A673 (cell line): ENCODE measurements around the gene VSIR. TPM values are rescaled to one million over a fixed set of nuclear protein-coding genes. Genes with fewer than 3 reads are reported as not detected.

Experiments used
- BruUV-seq: library from RNA; stranded (reverse); fragments of 400-500 nt; replicated peaks from 2 replicates; lab custom pipeline; 2021; lab: Mats Ljungman, UMichigan
- CTCF ChIA-PET: fragments of 300-600 bp; sonication (Branson Sonifier 250); formaldehyde crosslinking; loops from one replicate; lab custom pipeline; 2022; ENCODE audit warnings: antibody characterized with exemption; lab: Charles Lee
- POLR2A ChIA-PET: fragments of 300-600 bp; sonication (Branson Sonifier 250); formaldehyde crosslinking; loops from one replicate; lab custom pipeline; 2022; ENCODE audit warnings: antibody characterized with exemption; ENCODE audit not compliant: low non-redundant PET; lab: Charles Lee
- DNase-seq: peaks from one replicate; pipeline ENCODE4 v3.0.0-alpha.2; 2015; ENCODE audit warnings: low spot score
- H3K27ac ChIP-seq: fragments of 200-600 bp; sonication (generic); 2 replicates; pipeline ENCODE4 v1.5.1; 2016; ENCODE audit warnings: mixed run types, low read depth, mild to moderate bottlenecking, mixed read lengths, antibody characterized with exemption, low read length; ENCODE audit not compliant: poor library complexity, severe bottlenecking
- H3K27me3 ChIP-seq: fragments of 200-600 bp; sonication (generic); replicated peaks from 2 replicates; pipeline ENCODE4 v1.6.1; 2017; ENCODE audit warnings: mixed run types, low read depth, mild to moderate bottlenecking, mixed read lengths, antibody characterized with exemption, low read length; ENCODE audit not compliant: insufficient read depth, poor library complexity
- H3K36me3 ChIP-seq: fragments of 200-600 bp; sonication (generic); 2 replicates; pipeline ENCODE4 v1.6.1; 2016; ENCODE audit warnings: mixed run types, mild to moderate bottlenecking, mixed read lengths, antibody characterized with exemption, low read length; ENCODE audit not compliant: insufficient read depth, poor library complexity, severe bottlenecking
- H3K4me1 ChIP-seq: fragments of 200-600 bp; sonication (generic); 2 replicates; pipeline ENCODE4 v1.6.1; 2017; ENCODE audit warnings: mixed run types, mild to moderate bottlenecking, mixed read lengths, antibody characterized with exemption, low read length; ENCODE audit not compliant: insufficient read depth, poor library complexity, severe bottlenecking
- H3K4me3 ChIP-seq: fragments of 200-600 bp; sonication (generic); 2 replicates; pipeline ENCODE4 v1.5.1; 2016; ENCODE audit warnings: low read depth, mixed run types, mild to moderate bottlenecking, mixed read lengths, low read length; ENCODE audit not compliant: poor library complexity, severe bottlenecking
- H3K9me3 ChIP-seq: fragments of 200-600 bp; sonication (generic); 2 replicates; pipeline ENCODE4 v1.6.1; 2016; ENCODE audit warnings: mixed run types, low read depth, mild to moderate bottlenecking, mixed read lengths, antibody characterized with exemption, low read length; ENCODE audit not compliant: poor library complexity, severe bottlenecking
- CTCF ChIP-seq: fragments of 300-800, 200-600 bp; sonication (generic); conservative IDR thresholded peaks from 2 replicates; pipeline ENCODE4 v1.5.1; 2017; ENCODE audit warnings: low read depth, mild to moderate bottlenecking, antibody characterized with exemption, low read length, moderate library complexity, mixed read lengths
- EZH2 ChIP-seq: fragments of 200-600 bp; sonication (generic); IDR thresholded peaks from 2 replicates; pipeline ENCODE4 v1.6.1; 2017; ENCODE audit warnings: borderline replicate concordance, low read depth, mild to moderate bottlenecking, mixed read lengths, antibody characterized with exemption, low read length; ENCODE audit not compliant: poor library complexity, severe bottlenecking
- intact Hi-C: fragments of 100-400 bp; cut with micrococcal nuclease; formaldehyde crosslinking; loops from one replicate; pipeline ENCODE4 v1.10.0; 2022; ENCODE audit not compliant: unreplicated experiment
- total RNA-seq: library from RNA; stranded (reverse); gene quantifications from 2 replicates; pipeline ENCODE4 v1.2.3, GENCODE V29; 2021

Gene VSIR
- total RNA-seq, 1 experiment from 2014 or later = not detected

GRCh38 chr10:71735709-71736569, 37.4 kb downstream of the VSIR start:
- H3K36me3 ChIP-seq = peaks cover 3% of the 10 kb centered on the region
- H3K27ac ChIP-seq = no peak overlapping the region
- DNase-seq = no peak
- no peaks in the 10 kb centered on the region for H3K9me3 ChIP-seq
- TF ChIP-seq EZH2 (no peak), CTCF (no peak)
- H3K4me3 ChIP-seq = no peak overlapping the region
- H3K4me1 ChIP-seq = no peaks in the 10 kb centered on the region
- BruUV-seq = no TSS peak
- ChIA-PET CTCF (no interaction called here), POLR2A (no interaction called here)
- no peaks in the 10 kb centered on the region for H3K27me3 ChIP-seq
- intact Hi-C loops = no loop called here

GRCh38 chr10:71734797-71735196, 38.5 kb downstream of the VSIR start:
- BruUV-seq = no TSS peak
- Histone ChIP-seq H3K27ac (no peak overlapping the region), H3K36me3 (peaks cover 3% of the 10 kb centered on the region), H3K4me1 (no peaks in the 10 kb centered on the region), H3K27me3 (no peaks in the 10 kb centered on the region), H3K4me3 (no peak overlapping the region), H3K9me3 (no peaks in the 10 kb centered on the region)
- POLR2A ChIA-PET = no interaction called here
- TF ChIP-seq EZH2 (no peak), CTCF (no peak)
- intact Hi-C loops = no loop called here
- DNase-seq = no peak
- CTCF ChIA-PET = no interaction called here

- CTCF ChIA-PET = no interaction called here
- intact Hi-C loops = no loop called here
- TF ChIP-seq EZH2 (no peak), CTCF (no peak)
- Histone ChIP-seq H3K4me1 (peaks cover 5% of the 10 kb centered on the region), H3K27ac (no peak overlapping the region), H3K9me3 (no peaks in the 10 kb centered on the region), H3K27me3 (no peaks in the 10 kb centered on the region), H3K36me3 (no peaks in the 10 kb centered on the region), H3K4me3 (no peak overlapping the region)
- no TSS peak for BruUV-seq
- POLR2A ChIA-PET = no interaction called here
- DNase-seq = no peak
These were observed 41.5 kb downstream of the VSIR start for GRCh38 chr10:71731791-71732190.
